Hematopoietic multipotent progenitor cell treated with erythropoietin and hydrocortisone succinate and interleukin-3 and kit ligand, for 4 days (in vitro differentiated cells): ENCODE results near the gene PXDN.
"Not testable (repeated sequence)": the region's sequence is repeated elsewhere in the genome, so short reads cannot be mapped to it uniquely, and the experiment has no call there.

Source experiments
- DNase-seq: peaks from one replicate; pipeline ENCODE4 v3.0.0-alpha.2; 2015

Gene PXDN

GRCh38 chr2:1775511-1776035 lies 31.3 kb upstream of the PXDN start:
- DNase-seq = no peak

GRCh38 chr2:1774929-1775328 lies 30.6 kb upstream of the PXDN start:
- no peak for DNase-seq

GRCh38 chr2:1773883-1774282 lies 29.6 kb upstream of the PXDN start:
- no peak for DNase-seq

- no peak for DNase-seq
These were observed 28.4 kb upstream of the PXDN start for GRCh38 chr2:1772471-1773267.

GRCh38 chr2:1771626-1772280 lies 27.4 kb upstream of the PXDN start:
- DNase-seq = no peak

- no peak for DNase-seq
These were observed 26.5 kb upstream of the PXDN start for GRCh38 chr2:1770566-1771380.

GRCh38 chr2:1769703-1770422 lies 25.5 kb upstream of the PXDN start:
- peak; percentile 56 for DNase-seq

GRCh38 chr2:1767939-1768691 lies 23.8 kb upstream of the PXDN start:
- DNase-seq = no peak

- DNase-seq = peak; percentile 28
These were observed 22.8 kb upstream of the PXDN start for GRCh38 chr2:1766851-1767811.

- DNase-seq = no peak
These were observed 22.1 kb upstream of the PXDN start for GRCh38 chr2:1766425-1766824.

GRCh38 chr2:1765201-1765600 lies 20.9 kb upstream of the PXDN start:
- DNase-seq = not testable (repeated sequence)

- DNase-seq = no peak
These were observed 15.3 kb upstream of the PXDN start for GRCh38 chr2:1759611-1759930.

GRCh38 chr2:1758774-1759610 lies 14.7 kb upstream of the PXDN start:
- DNase-seq = no peak

GRCh38 chr2:1758171-1758570 lies 13.9 kb upstream of the PXDN start:
- DNase-seq = no peak

GRCh38 chr2:1757567-1757966 lies 13.3 kb upstream of the PXDN start:
- DNase-seq = no peak

GRCh38 chr2:1757146-1757545 lies 12.8 kb upstream of the PXDN start:
- not testable (repeated sequence) for DNase-seq

- DNase-seq = no peak
These were observed 12.1 kb upstream of the PXDN start for GRCh38 chr2:1756456-1756855.

GRCh38 chr2:1755436-1756191 lies 11.3 kb upstream of the PXDN start:
- DNase-seq = no peak
